Lower leg skin (tissue), 4 donors: Measurements from ENCODE around the gene G2E3. TPM values are rescaled to one million over a fixed set of nuclear protein-coding genes. Genes with fewer than 3 reads are reported as not detected.

ENCODE experiments used
- DNase-seq, 2 donors: peaks; one replicate each; pipeline ENCODE4 v3.0.0-alpha.2; 2019; ENCODE audit warnings: low spot score in 2 of 2
- H3K4me3 ChIP-seq: fragments of 200-600 bp; sonication (generic); 2 replicates; pipeline ENCODE4 v1.5.1; 2017; ENCODE audit warnings: mild to moderate bottlenecking, low read depth; ENCODE audit not compliant: poor library complexity, severe bottlenecking
- POLR2A ChIP-seq, 2 donors: fragments of 450-650 bp; IDR thresholded peaks; one replicate each; pipeline ENCODE4 v1.6.1; 2016 to 2017; ENCODE audit warnings: antibody characterized with exemption in 2 of 2, mild to moderate bottlenecking in 1 of 2, moderate library complexity in 1 of 2
- WGBS, 2 donors: methylation state at CpG; one replicate each; pipeline ENCODE4 v1.1.5; 2018; 5-methylcytosine and 5-hydroxymethylcytosine counted together
- intact Hi-C: fragments of 100-400 bp; cut with DNase I; formaldehyde crosslinking; loops from one replicate; pipeline ENCODE4 v1.15.0; 2023; ENCODE audit warnings: low total_unique reads
- total RNA-seq, 4 donors: library from RNA; depleted of rRNA; stranded (reverse); fragments of >200 nt; gene quantifications; one replicate each; pipeline ENCODE4 v1.1.0, GENCODE V29; 2016
- TF ChIP-seq, protein P1 (sequence below), 3 donors: fragments of 450-650 bp; IDR thresholded peaks; one replicate each; pipeline ENCODE4 v1.5.1; 2016; ENCODE audit warnings: antibody characterized with exemption in 3 of 3, mild to moderate bottlenecking in 3 of 3, moderate library complexity in 2 of 3

G2E3 gene, protein sequence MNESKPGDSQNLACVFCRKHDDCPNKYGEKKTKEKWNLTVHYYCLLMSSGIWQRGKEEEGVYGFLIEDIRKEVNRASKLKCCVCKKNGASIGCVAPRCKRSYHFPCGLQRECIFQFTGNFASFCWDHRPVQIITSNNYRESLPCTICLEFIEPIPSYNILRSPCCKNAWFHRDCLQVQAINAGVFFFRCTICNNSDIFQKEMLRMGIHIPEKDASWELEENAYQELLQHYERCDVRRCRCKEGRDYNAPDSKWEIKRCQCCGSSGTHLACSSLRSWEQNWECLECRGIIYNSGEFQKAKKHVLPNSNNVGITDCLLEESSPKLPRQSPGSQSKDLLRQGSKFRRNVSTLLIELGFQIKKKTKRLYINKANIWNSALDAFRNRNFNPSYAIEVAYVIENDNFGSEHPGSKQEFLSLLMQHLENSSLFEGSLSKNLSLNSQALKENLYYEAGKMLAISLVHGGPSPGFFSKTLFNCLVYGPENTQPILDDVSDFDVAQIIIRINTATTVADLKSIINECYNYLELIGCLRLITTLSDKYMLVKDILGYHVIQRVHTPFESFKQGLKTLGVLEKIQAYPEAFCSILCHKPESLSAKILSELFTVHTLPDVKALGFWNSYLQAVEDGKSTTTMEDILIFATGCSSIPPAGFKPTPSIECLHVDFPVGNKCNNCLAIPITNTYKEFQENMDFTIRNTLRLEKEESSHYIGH
- total RNA-seq = 10 to 100 TPM in 2 of 4 donors, 1 to 10 TPM in 2; 8.0 to 13.0 (median 10.6) TPM

DNA sequence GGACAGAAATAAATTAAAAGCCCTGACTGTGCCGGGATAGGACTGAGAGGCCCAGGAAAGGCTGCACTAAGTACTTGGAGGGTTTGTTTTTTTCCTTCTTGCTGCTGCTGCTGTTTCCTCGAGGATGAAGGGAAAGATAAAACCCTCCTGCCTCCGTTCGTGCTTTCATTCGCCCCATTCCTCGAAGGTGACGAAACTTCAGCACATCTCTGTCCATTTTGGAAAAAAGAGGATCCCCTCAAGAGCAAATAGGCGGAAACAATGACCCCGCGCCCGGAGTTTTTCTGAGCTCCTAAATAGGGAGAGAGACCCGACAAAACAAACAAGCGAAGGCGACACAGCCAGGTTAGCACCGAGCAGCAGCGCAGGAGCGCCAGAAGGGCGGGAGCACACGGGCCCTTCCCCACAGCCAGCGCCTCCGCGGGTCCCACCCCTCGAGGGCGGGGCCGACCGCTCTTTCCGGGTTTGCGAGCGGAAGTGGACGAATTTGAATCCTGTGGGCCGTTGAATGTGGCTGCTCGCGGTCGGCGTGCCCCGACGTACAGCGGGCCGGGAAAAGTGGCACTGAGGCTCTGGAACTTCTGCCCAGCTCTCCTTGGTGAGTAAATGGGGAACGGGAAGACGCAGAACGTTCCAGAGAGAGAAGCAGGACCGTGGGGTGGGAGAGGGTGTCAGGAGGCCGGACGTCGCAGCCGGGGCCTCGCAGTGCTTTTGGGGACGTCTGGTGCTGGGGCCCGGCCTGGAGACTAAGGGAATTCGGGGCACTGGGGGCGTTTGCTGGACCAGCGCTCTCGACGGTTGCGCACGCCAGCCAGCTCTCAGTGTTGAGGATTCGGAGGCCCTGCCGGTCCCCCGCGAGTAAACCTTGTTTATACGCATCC lies at the start of gene G2E3:
Gene G2E3 (plus strand): TSS at position 484 of the 881 bp plus-strand sequence. CDS start 21,922 bp downstream, outside the sequence.
- intact Hi-C loops = no loop called here
- no peak for TF ChIP-seq POLR2A (IDR thresholded peaks at IDR 0.05)
- TF ChIP-seq, protein P1, sequence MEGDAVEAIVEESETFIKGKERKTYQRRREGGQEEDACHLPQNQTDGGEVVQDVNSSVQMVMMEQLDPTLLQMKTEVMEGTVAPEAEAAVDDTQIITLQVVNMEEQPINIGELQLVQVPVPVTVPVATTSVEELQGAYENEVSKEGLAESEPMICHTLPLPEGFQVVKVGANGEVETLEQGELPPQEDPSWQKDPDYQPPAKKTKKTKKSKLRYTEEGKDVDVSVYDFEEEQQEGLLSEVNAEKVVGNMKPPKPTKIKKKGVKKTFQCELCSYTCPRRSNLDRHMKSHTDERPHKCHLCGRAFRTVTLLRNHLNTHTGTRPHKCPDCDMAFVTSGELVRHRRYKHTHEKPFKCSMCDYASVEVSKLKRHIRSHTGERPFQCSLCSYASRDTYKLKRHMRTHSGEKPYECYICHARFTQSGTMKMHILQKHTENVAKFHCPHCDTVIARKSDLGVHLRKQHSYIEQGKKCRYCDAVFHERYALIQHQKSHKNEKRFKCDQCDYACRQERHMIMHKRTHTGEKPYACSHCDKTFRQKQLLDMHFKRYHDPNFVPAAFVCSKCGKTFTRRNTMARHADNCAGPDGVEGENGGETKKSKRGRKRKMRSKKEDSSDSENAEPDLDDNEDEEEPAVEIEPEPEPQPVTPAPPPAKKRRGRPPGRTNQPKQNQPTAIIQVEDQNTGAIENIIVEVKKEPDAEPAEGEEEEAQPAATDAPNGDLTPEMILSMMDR (IDR thresholded peaks at IDR 0.05) = no peak
- 1% methylated on average over 62 of the region's 62 CpGs for WGBS, 2 donors
- peak within 1 kb of the TSS; percentile 84 for H3K4me3 ChIP-seq
- DNase-seq = peak; percentile 80 to 96

DNA sequence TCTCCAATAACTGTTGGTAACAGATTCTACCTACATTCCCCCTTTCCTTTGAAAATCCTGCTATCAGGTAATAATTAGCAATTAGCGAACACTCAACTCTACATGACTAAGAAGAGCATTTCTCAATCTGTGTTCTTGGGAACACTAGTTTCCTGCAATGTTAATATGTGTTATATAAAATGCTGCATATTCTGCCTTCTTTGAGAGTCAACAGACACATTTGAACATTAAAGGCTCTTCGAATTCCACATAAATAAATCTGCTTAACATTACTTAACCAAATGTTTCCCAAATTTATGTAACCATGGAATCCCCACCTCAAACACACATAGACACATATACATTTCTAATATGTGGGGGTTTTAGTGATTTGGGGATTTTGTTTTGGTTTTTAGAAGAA lies 41.2 kb upstream of the G2E3 start:
- intact Hi-C loops = loop anchor here (5.0 kb wide), 1 partner anchor 1770 kb away; no protein-coding TSS in a partner anchor
- no peak overlapping the region for H3K4me3 ChIP-seq
- 79 to 85% methylated on average over 2 of the region's 2 CpGs for WGBS, 2 donors
- no peak for DNase-seq
- TF ChIP-seq POLR2A (IDR thresholded peaks at IDR 0.05) = no peak
- TF ChIP-seq, protein P1 (IDR thresholded peaks at IDR 0.05) = no peak

DNA sequence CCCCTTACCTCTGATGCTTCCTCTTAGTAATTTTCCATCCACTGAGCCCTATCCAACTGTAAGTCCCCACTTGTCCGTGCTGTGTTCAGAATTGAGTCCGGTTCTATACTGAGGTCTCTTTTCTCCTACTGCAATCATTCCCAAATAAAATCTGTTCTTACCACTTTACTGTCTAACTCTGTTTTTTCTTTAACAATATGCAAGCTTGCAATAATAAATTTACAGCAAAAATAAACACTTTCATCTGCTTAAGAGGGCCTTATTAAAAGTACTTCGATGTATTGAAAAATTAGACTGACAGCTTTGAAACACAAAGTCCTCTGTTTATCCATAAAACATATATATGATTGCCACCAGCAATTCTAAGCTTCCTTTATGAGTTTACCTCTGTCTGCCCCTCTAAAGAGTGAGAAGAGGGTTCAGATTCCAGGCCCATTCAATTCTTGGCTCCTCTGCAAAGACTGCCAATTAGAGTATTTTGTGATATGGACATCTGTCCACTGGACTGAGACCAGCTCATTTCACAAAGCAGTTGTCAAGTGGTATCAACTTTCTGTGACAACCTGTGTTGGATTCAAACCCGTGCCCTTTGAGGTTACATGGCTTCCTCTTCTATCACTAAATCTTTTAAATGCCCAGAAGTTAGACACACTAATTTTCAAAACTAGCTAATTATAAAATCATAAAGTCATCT lies 39.9 kb upstream of the G2E3 start:
- 90% methylated on average over 4 of the region's 4 CpGs for WGBS, 2 donors

DNA sequence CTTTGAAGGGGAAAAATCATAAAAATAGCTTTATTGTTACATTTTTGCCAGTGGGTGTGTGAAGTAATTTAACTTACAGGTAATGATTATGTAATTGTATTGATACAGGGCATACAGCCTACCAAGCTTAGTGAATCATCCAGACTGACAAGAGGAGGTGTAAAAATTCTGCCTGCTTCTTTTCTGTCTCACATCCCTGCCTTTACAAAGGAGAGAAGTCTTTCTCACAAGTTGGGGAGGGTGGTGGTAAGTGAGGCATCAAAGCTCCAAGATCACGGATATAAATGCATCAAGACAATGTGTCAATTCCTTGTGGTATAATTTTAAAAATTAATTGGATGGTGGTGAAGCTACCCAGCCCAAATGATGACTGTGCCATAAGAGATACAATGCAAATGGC lies 39.0 kb upstream of the G2E3 start:
- intact Hi-C loops = loop anchor here (5.0 kb wide), 1 partner anchor 1773 kb away; no protein-coding TSS in a partner anchor
- no peak for TF ChIP-seq POLR2A (IDR thresholded peaks at IDR 0.05)
- TF ChIP-seq, protein P1 (IDR thresholded peaks at IDR 0.05) = no peak
- DNase-seq = no peak
- WGBS, 2 donors = 75 to 82% methylated on average over 1 of the region's 1 CpG
- no peak overlapping the region for H3K4me3 ChIP-seq

More for the DNA sequence above, 39.9 kb upstream of the G2E3 start:
- intact Hi-C loops = loop anchor here (5.0 kb wide), 1 partner anchor 1772 kb away; no protein-coding TSS in a partner anchor
- H3K4me3 ChIP-seq = no peak overlapping the region
- no peak for DNase-seq
- TF ChIP-seq, protein P1 (IDR thresholded peaks at IDR 0.05) = no peak
- TF ChIP-seq POLR2A (IDR thresholded peaks at IDR 0.05) = no peak

DNA sequence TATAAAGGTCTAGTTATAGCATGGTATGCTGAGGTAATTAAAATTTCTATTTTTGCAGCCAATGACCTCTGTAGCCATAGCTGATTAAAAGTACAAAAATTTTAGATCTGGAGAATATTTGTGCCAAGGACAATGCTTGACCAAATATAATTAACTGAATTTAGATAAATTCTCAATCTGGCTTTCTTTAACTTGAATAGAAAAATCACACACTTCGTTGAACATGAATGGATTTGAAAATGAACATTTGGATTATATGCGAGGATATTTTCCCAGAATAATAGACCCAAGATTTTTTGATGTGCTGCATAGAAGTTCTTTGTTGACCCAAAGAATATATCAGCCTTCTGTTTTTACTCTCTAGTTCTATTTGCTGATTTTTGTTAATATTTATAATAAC lies 38.4 kb upstream of the G2E3 start:
- intact Hi-C loops = no loop called here
- no peak for TF ChIP-seq POLR2A (IDR thresholded peaks at IDR 0.05)
- TF ChIP-seq, protein P1 (IDR thresholded peaks at IDR 0.05) = no peak
- WGBS, 2 donors = 88 to 97% methylated on average over 2 of the region's 2 CpGs
- DNase-seq = no peak
- H3K4me3 ChIP-seq = no peak overlapping the region
